GM20431 (cell line): ENCODE measurements around the gene KCNS3.

ENCODE experiments used
- in situ Hi-C: fragments of 300-500 bp; cut with MseI, MboI; formaldehyde crosslinking; loops from one replicate; pipeline ENCODE4 v1.15.0; 2020; ENCODE audit warnings: low sequenced_read_pairs; ENCODE audit not compliant: unreplicated experiment

KCNS3 gene

DNA sequence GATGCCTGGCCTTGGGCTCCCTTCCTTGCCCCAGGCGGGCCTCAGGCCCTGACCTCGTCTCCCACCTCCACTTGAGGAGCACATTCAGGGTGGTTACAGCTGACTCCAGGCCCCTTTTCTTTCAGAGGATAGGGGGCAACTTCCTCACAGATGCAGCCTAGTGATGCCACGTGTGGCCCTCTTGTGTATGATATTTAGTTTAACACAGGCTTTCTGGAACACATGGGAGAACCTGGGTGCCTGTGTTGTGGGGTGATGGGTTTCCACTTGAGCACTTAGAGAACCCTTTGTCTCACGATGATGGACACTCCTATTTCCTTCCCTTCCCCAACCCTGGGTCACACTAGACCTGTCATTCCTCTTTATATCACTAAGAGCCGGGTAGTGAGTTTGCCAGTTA lies 6.8 kb upstream of the KCNS3 start:
- in situ Hi-C loops = loop anchor here (25.0 kb wide), 1 partner anchor 291 kb away; no protein-coding TSS in a partner anchor

DNA sequence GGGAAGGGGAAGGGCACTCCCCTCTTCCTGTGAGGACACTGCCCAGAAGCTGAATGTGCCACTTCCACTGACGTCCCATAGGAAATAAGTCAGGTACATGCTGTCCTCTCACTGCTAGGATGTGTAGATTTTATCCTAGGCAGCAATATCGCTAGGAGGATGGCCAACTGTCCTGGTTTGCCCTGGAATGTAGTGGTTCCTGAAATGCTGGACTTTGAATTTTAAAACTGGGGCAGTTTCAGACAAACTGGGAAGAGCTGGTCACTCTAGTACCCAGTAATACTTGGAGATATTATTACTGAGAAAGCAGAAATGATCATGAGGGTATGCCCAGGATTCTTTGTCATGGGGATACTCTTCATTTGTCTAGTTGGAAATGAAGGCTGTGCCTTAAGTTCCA lies 5.4 kb upstream of the KCNS3 start:
- in situ Hi-C loops = loop anchor here (25.0 kb wide), 1 partner anchor 289 kb away; no protein-coding TSS in a partner anchor

DNA sequence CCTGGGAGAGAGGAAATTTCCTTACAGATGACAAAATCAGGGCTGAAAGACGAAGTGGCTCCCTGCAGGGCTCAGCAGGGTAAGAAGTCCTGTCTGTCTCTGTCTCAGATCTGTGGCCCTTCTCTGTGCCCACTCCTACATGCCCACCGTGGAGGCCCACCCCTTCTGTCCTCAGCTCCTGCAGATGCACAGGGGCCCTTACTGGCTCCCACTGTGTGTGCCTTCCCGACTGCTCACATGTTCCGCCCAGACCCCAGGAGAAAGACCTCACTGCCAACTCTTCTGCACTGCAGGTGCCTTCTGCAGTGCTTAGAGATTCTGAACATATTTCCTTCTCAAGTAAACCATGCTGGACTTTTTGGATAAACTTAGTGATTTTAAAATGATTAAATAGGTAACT lies 1.9 kb upstream of the KCNS3 start:
- in situ Hi-C loops = no loop called here

DNA sequence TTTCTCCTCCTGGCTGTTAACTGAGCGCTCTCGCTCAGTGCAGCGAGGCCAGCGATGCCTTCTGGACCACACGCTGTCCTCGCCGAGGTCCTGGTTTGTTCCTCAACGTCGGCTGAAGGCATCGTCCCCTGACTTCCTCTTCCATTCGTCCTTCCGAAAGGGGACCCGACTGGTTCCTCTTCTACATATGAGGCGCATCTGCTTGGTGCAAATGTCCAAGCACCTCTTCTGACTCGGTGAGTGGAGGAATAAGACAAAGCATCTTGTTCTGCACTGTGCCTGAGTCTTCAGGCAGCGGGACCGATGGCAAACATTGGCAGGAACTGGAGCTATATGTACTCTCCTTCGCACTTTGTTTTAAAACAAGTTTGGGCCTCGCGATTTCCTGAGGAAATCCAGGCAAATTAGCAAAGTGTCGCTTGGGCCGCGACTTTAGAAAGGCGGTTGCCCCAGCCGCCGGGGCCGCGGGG lies 621 bp upstream of the KCNS3 start:
- in situ Hi-C loops = no loop called here

DNA sequence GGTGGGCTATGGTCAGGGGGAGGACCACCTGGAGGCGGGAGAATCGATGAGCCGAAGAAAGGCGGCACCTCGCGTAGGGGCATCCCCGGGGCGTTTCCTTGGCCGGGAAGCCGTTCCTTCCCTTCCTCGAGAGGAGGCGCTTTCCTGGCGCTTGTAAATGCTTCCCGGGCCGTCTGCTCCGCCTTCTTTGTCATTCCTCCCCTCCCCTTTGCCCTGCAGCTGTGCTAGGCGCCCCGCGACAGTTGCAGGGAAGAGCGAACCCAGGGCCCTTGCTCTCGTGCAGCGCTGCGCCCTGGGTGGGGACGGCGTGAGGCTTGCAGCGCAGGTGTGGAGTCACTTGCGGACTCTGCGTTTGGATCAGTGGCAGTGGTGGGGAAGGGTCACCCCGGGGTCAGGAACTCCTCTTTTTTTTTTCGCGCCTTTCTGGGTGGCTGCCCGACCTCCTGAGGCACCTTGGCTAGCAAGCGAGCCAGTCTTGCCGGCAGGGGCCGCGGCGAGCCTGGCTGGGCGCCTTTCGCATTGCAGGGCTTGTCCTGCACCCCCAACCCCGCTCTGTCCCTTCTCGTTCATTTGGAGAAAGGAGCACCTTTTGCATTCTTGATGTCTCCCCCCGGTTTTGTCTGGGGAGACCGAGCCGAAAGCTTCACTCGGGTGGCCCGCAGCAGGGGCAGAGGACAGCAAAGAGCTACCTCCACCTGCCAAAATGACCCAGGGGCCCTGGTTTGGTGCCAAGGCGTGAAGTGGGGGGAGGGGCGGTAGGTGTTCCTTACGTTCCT lies 858 bp downstream of the KCNS3 start:
- in situ Hi-C loops = no loop called here

DNA sequence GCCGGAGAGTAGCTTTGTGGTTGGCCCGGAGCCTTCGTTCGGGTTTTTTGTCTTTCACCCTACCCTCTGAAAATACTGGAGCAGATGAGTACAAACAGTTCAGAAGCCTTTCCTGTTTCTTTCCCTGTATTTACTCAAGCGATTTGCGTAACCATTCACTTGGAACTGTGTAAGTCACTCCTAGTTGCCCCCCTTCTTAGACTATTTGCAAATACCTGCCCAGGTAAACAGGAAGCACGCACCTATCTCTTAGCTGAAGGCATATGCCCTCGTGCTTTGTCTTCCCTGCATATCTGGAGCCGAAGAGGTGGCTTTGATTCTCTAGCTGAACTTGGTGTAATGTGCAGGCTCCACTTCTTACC lies 1.4 kb downstream of the KCNS3 start:
- in situ Hi-C loops = no loop called here

DNA sequence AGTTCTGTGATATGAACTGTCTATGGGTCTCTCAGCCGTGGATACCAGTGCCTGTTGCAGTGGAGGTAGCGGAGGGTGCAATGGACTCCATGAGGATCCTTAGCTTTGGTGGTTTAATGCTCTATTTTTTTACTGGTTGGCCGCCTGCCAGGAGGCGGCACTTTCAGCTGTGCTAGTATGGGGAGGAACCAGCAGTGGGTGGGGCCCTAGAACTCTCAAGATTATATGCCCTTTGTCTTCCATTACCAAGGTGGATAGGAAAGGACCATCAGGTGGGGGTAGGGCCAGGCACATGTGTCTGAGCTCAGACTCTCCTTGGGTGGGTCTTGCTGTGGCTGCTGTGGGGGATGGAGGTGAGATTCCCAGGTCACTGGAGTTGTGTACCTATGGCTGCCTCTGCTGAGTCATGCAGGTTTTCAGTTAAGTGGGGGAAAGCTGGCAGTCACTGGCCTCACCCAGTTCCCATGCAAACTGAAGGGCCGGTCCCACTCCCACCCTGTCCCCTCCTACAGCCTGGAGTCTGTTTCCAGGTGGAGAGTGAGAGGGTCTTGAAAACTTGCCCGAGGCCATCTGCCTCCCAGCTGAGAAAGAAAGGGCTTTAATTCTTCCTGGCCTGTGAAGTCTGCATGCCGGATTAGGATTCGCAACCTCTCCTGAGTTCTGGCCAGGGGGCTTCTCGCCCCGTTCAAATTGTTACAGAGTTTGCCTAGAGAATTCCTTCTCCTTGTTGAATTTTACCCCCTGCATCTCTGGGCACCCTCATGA lies 14.5 kb downstream of the KCNS3 start:
- in situ Hi-C loops = no loop called here

DNA sequence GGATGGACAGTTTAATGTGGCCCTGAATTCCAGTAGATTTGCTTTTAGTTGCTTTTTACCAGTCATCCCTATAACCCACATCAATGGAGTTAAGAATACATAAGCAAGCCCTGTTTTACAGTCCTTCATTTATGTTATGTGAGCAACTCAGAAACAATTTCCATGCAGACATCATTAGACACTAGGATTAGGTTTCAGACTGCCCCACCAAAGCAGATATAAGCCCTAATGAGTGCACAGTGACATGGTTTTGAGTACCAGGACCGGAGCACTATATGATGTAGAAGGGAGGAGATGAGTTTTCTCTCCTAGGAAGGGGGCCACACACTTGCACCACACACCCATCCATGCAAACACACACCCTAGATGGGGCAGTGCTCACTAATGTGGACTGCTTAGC lies 15.5 kb downstream of the KCNS3 start:
- in situ Hi-C loops = no loop called here

DNA sequence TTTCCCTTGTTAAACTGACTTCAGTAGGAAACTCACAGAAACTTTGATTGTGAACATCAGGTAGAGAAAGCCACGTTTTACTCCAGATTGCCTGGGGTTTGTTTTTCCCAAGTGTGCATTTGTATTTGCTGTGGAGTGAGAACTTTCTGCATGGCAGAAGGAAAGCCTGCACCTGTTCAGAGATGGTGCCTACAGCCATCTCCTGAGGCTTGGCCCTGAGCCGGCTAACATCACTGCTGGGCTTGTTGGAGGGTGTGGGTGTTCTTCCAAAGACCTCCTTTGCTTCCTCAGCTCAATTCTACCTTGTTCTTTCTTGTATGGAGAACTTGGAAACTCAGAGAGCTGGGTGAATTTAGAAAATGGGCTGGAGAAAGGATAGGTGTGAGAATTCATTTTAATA lies 16.1 kb downstream of the KCNS3 start:
- in situ Hi-C loops = no loop called here

DNA sequence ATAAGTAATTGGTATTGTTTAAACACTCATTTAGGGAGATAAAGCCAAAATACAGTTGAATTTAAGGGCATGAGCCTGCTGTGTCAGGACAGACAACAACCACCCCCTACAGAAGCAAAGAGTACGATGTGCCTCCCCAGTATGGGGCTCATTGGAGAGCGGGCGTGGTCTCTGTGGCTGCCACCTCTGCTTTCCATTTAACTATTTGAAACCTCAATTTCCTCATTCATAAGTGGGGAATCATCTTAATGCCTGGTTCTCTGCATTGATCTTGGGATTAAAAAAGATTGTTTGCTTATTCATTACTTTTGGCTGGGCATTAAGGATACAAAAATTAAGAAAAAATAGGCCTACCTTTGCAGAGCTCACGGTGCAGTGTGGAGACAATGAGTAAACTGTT lies 21.4 kb downstream of the KCNS3 start:
- in situ Hi-C loops = no loop called here

DNA sequence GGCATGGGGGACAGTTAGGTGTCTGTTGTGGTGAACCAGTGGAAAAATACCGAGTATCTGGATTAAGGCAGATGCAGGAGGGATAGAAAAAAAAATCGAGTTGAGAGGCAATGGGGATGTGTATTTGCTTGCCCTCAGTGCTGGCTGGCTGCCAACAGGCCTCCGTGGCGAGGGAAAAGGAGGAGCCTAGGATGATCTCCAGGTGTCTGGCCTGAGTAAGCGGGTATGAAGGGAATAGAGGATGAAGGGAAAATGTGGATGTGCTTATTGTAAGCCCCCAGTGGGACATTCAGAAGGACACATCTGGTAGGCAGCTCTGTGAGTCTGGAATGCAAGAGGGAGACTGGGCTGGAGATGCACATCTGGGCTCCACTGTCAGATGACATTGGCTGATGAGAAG lies 22.8 kb downstream of the KCNS3 start:
- in situ Hi-C loops = no loop called here

DNA sequence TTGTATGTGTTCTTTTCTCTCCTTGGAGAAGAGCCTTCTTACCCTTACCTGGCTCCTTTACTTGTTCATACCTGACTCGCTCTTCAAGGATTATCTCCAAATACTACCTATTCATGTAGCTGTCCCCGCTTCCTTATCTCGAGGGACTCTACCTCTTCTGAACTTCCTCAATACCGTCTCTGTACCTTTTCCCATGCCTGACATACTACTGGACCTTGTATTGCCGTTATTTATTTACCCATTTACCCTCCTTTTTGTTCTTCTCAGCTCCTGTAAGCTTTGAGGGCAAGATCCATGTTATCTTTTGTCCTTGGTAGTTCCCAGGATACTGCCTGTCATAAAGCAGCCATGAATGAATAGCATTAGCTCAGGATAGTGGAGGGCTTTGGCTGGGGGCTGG lies 32.5 kb downstream of the KCNS3 start:
- in situ Hi-C loops = no loop called here

DNA sequence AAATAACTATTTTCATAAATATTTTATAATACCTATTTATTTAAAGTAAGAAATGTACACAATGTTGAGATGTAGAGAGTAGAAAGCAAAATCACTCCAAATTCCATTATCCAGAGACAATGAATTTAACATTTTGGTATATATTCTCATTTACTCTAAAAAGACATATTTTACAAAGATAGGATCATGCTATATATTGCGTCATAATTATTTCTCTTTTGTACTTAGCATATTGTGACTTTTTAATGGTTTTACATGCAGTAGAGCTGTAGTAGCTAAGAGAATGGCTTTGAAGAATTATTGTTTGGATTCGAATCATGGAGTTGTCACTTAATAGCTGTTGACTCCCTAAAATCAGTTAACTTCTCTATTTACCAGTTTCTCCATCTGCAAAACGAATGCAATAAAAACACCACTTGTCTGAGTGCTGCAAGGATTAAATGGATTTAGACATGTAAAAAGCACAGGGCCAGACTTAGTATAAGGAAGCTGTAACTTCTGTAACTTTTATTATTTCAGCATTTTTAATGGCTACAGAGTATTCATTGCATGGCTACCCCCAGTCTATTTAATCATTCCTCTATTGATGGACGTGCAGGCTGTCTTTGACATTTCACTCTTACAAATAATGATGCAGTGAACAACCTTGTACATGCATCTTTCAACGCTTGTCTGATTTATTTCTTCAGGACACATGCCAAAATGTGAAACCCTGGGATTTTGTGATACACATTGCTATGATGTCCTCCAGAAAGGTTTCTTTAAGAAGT lies 33.2 kb downstream of the KCNS3 start:
- in situ Hi-C loops = no loop called here

DNA sequence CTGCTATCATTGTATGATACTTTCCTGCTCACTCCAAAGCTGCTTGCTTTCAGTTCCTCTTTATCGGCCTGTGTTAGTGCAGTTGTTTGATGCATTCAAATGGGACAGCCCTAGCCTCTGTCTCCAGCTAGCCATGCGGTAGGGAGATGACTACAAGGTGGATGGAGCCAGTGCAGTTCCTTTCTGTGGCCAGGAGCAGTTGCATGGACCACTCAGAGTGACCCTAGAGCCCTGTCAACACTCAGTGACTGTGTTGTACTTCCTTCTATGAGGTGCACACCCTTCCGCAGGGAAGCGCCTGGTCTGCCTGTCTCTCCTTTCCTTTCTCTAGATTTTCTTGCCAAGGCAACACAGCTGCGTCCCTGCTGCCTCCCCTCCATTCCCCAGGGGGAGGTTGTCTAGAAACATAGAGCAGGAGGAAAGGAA lies 33.8 kb downstream of the KCNS3 start:
- in situ Hi-C loops = no loop called here

DNA sequence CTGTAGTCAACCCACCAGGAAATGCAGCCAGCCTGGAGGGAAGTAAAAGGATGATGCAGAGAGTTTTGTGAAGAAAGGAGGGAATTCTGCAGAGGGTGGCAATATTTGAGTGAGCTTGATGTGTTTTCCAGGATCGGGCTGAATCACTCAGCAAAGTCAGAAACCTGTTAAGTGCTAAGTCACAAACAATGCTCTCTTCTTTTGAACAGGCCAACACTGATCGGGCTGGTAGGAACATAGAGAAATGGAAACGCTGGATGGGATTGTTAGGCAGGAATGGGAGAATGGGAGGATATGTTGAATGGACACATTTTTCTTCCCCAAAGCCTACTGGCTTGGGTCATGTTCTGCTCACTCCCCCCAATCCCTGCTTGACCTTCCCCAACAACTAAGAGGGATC lies 36.6 kb downstream of the KCNS3 start:
- in situ Hi-C loops = no loop called here

DNA sequence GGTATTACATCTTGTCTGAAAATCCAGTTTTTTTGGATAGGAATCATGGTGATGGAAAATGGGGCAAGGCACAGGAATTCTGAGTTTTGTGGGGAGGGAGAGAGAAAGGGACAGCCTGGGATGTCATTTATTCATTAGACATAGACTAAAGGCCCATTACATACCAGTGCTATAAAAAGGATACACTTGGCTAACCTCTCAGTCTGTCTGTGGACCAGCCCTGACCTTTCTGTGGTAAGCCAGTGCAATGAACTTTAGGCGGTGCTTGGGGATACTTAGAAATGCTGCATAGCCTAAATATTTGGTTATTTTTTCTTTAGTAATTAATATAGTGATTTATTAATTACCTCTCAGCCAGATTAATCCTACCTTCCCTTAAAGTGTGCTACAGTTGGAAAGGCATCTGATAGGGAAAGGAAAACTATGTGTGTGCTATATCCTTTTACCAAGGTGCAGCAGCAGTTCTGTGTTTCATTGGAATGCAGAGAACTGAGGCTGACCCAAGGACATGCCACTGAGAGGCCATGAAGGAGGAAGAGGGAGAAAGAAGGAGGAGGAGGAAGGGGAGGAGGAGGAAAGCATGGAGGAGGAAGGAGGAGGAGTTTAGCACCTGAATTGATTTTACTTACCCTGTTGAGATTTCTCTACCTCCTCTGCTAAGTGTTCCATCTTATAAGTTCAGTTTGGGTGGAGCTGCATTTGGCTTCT lies 37.5 kb downstream of the KCNS3 start:
- in situ Hi-C loops = no loop called here

DNA sequence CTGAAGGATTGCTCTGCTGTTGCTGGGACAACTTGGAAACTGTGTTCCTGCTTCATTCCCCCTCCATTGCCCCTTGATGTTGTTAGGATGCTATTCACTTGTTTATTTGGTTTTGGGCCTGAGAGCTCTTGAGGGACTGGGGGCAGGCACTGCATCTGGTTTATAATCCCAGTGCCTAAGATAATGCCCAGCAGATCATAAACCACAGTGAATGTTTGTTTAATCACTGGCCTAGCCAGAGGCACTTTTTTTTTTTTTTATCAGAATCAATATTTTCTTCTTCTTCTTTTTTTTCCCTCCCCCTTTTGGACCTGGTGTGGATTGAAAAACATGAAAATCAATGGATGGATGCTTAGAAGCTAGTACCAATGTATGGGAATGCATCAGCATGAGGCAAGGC lies 38.1 kb downstream of the KCNS3 start:
- in situ Hi-C loops = no loop called here

DNA sequence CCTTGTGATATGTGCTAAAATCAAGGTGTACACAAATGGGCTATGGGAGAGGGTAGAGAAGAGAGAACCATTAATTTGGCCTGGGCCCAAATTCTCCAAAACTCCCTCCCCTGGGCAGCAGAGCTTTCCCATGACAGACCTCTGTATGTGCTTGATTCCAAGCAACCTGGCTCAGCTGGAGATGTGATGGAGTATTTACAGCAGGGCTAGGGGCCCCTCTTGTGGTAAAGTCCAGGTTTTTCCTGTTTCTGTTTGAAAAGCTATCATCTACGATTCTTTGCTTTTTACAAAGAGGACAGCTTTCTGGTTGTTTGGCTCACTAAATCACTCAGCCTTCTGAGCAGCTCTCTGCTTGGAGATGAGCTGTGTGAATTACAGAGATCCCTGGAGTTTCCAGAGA lies 40.3 kb downstream of the KCNS3 start:
- in situ Hi-C loops = no loop called here

DNA sequence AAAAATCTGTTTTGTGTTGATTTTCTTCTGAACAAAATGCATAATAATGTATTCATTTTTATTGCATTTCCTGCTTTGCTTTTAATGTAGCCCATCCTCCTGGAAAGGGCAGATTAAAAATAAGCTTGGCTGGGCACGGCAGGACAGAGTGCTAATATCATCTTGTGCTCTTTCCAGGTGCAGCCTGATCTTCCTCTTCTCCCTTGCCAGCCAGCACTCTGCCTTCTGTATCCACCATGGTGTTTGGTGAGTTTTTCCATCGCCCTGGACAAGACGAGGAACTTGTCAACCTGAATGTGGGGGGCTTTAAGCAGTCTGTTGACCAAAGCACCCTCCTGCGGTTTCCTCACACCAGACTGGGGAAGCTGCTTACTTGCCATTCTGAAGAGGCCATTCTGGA lies 52.3 kb downstream of the KCNS3 start:
- in situ Hi-C loops = no loop called here

DNA sequence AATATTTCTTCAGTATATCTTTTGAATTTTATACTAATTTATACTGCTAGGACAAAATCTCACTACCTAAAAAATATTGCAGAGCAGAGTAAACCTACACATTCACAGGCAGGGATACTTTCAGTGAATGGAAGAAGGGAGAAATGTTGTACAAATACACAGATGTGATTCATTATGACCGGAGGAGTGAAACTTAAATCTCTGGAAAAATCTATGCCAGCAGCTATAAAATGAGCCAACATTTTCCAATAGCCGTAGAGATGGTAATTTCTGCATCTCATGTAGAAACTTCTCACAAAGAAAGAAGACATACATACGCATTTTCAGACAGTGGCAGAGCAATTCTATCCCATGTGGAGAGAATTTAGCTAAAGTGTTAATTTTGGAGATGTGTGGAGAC lies 54.8 kb downstream of the KCNS3 start:
- in situ Hi-C loops = no loop called here
